HG02588 (cell line): Measurements from ENCODE around the gene ORC4.
"Not testable (repeated sequence)": the region's sequence is repeated elsewhere in the genome, so short reads cannot be mapped to it uniquely, and the experiment has no call there.

Experiments
- ATAC-seq: cut with Tn5 transposase; IDR thresholded peaks from one replicate; pipeline ENCODE4 v1.9.1; 2021; ENCODE audit warnings: mild to moderate bottlenecking, moderate library complexity; ENCODE audit not compliant: unreplicated experiment

The ORC4 gene

GRCh38 chr2:148021059-148021861, 723 bp upstream of the ORC4 start, which contains the start of gene MBD5:
Gene MBD5 (plus strand): TSS chr2:148021091.
- peak; percentile 33 for ATAC-seq

DNA sequence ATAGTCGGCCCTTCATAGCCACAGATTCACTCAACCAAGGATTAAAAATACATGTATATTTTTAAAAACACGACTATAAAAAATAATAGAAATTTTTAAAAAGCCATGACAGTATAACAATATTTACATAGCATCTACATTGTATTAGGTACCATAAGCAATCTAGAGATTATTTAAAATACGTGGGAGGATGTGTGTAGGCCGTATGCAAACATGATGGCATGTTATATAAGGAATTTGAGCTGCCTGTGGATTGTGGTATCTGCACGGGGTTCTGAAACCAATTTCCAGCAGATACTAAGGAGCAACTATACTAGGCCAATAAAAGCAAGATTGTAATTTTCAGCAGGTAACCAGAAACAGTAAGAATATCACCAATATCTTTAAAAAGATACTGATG, 5.9 kb downstream of the ORC4 start:
- ATAC-seq = no peak

GRCh38 chr2:148013876-148014275, 6.7 kb downstream of the ORC4 start:
- ATAC-seq = no peak

- not testable (repeated sequence) for ATAC-seq
Measured at GRCh38 chr2:148008411-148008810, 12.1 kb downstream of the ORC4 start.

GRCh38 chr2:148007219-148007900, 13.2 kb downstream of the ORC4 start:
- ATAC-seq = no peak

DNA sequence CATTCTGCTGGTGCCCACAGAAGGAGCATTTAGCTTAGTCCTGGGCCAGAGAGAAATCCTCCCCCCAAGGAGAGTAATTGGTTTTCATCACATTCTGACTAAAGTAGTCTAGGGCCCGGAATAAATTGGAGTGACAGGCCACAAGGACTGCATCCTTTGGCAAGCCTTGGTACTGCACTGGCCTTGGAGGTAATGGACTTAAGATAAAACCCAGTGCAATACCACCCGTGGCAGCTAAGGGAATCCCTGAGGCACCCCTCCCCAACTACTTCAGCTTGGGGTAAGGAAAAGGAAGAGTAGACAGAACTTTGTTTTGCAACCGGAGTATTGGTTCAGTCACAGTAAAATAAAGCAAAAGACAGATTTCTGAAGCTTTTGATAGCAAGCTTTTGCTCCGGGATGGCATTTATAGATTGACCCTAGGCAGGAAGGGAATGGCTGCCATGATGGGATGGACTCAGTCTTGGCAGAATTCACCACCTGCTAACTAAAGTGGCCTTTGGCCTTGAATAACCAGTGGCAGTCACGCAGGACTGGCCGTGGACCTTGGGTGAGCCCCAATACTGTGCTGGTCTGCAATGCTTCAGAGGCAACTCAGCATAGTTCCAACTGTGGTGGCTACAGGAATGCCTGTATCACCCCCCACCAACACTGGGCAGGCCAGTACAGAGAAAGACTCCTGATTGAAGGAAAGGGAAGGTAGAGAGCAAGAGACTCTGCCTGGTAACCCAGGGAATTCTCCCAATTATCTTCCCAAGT, 14.1 kb downstream of the ORC4 start:
- ATAC-seq = no peak

GRCh38 chr2:148002420-148002819, 18.1 kb downstream of the ORC4 start:
- ATAC-seq = not testable (repeated sequence)

DNA sequence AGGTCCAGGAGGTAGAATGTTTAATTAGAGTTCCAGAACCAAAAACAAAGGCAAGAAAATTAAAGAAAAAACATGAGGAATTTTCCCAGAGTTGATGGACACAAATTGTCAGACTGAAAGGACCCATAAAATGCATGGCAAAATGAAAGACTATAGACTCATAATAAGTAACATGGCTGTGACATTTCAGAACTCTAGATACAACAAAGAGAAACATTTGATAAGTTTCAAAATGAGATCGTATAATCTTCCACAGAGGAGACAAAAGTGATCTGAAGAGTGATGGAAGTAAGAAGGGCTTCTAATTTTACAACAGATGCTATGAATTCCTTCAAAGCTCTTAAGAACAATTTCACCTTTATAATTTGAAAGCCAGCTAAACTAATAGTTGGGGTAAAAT, 20.4 kb downstream of the ORC4 start:
- no peak for ATAC-seq

- no peak for ATAC-seq
Measured at GRCh38 chr2:147999126-147999525, 21.4 kb downstream of the ORC4 start.

DNA sequence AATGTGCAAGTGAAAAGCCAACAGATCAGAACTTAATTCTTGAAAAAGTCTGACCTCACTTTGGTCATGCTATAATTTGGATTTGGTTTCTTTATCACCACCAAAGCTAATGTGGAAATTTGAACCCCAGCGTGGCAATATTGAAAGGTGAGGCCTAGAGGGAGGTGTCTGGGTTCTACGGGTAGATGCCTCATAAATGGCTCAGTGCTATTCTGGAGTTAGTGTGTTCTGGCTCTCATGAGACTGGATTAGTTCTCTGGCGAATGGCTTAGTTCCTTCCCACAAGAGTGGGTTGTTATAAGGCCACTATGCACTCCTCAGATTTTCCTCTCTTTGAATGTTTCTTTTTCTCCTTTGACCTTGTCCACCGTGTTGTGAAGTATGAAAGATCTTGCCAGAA, 22.3 kb downstream of the ORC4 start:
- ATAC-seq = no peak

DNA sequence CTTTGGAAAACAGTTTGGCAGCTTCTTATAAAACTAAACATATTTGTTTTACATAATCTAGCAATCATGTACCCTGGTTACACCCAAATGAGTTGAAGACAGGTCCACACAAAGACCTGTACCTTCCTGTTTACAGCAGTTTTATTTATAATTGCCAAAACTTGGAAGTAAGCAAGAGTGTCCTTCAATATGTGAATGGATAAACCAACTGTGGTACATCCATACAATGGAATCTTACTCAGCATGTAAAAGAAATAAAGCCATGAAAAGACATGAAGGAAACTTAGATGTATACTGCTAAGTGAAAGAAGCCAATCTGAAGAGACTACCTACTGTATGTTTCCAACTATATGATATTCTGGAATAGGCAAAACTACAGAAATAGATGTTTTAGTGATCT, 23.7 kb downstream of the ORC4 start:
- no peak for ATAC-seq

- ATAC-seq = not testable (repeated sequence)
Measured at GRCh38 chr2:147994965-147995364, 25.6 kb downstream of the ORC4 start.

DNA sequence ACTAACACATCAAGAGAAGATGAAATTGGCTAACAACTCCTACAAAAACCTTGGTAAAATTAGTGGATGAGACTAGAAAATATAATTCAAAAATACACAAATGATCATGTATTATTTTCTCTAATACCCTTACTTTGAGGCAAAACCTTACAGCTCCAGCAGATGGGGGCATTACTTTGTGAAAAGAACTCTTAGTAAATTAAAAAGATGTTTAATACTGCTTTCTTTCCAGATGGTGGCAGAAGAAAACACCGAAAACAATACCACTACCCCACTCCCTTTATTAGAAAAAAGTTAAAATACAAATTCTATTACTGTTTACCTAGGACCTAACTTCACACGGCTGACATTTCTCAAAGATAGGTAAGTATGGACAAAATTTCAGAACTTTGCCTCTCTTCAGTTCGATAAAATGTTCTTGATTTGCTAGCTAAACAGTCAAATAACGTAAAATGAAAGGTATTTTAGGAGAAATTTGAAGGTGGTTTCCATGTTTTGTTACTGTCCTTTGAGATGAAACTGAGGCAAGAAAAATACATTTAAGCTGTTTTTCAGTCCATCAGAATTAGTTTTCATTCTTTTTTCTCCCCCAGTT, 30.6 kb downstream of the ORC4 start:
- ATAC-seq = no peak

DNA sequence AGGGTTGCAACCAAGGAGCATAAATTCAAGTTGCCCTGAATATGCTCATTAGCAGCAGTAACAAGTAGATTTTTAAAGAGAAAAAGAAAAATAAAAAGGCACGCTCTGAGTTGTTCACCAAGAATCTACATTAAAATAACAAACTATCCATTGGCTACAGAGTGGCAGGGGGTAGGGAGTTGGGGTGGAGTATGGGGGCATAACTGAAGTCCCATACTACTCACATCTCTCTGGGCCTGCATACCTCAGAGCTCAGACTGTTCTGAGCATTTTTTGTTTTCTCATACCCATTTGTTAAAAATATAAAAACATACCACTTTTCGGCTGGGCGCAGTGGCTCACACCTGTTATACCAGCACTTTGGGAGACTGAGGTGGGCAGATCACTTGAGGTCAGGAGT, 31.4 kb downstream of the ORC4 start:
- no peak for ATAC-seq

GRCh38 chr2:147980940-147981528, 39.5 kb downstream of the ORC4 start:
- no peak for ATAC-seq

DNA sequence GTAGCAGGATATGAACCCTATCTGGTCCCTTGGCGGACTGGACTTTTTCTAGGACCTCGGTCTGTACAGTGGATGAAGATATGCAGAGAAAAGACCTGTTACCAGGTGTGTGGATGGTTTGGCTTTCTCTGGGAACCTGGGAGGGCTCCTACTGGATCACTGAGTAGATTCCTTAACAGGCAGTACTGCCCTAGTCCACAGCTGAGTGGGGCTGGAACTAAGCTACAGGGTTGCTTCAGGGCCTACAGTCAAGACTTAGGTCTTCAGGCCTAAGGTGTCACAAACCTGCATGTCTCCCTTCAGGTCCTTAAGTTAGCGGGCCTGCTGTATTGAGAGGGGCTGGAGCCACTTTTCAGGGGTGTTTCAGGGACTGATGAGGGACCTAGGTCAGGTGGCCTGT, 42.9 kb downstream of the ORC4 start:
- ATAC-seq = no peak

- ATAC-seq = no peak
Measured at GRCh38 chr2:147976102-147976501, 44.4 kb downstream of the ORC4 start.

GRCh38 chr2:147968571-147968970, 52.0 kb downstream of the ORC4 start:
- ATAC-seq = no peak

- no peak for ATAC-seq
Measured at GRCh38 chr2:147952118-147952517, 68.4 kb downstream of the ORC4 start.

GRCh38 chr2:147945660-147946059, 74.9 kb downstream of the ORC4 start:
- ATAC-seq = no peak

DNA sequence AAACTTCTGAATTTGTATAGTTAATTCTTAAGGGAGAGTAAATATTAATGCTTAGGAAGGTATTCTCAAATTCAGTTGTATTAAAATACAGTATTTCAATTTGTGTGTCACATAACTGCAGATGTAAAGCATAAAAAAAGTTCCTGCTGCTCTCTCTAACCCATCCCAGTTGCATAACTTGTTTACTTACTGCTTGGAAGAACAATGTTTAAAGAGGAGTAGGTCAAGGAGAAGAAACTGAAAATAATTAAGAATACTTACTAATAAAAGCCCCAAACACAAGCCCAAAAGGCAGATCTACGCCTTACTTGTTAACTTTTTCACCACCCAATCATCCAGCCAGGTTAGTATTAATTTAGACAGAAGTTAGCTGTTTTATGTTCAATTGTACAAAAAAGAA, 81.2 kb downstream of the ORC4 start:
- ATAC-seq = no peak
